GM12874 (cell line): Measurements from ENCODE around the gene SLC6A7.

Experiments
- CTCF ChIP-seq: IDR thresholded peaks from 2 replicates; pipeline ENCODE4 v1.5.1; 2011; ENCODE audit warnings: low read depth, mild to moderate bottlenecking, control low read depth, low read length, moderate library complexity; ENCODE audit not compliant: insufficient read depth

Gene SLC6A7

GRCh38 chr5:150255659-150256409 is 66.0 kb downstream of the SLC6A7 start:
- no peak for TF ChIP-seq CTCF

- TF ChIP-seq CTCF = no peak
These were observed 66.7 kb downstream of the SLC6A7 start for GRCh38 chr5:150256410-150257064.

- TF ChIP-seq CTCF = no peak
These were observed 67.6 kb downstream of the SLC6A7 start for GRCh38 chr5:150257424-150257823.

GRCh38 chr5:150258130-150258529 is 68.3 kb downstream of the SLC6A7 start:
- TF ChIP-seq CTCF = no peak
